HG03558 (cell line): ENCODE measurements around the gene OR10J1.
"Not testable (repeated sequence)": the region's sequence is repeated elsewhere in the genome, so short reads cannot be mapped to it uniquely, and the experiment has no call there.

Experiments used
- ATAC-seq: cut with Tn5 transposase; IDR thresholded peaks from one replicate; pipeline ENCODE4 v1.9.1; 2021; ENCODE audit warnings: moderate number of reproducible peaks; ENCODE audit not compliant: unreplicated experiment; ENCODE audit errors: extremely low read depth

OR10J1 gene

GRCh38 chr1:159439422-159439821 is at the start of gene OR10J1:
Gene OR10J1 (plus strand): TSS chr1:159439722. CDS start chr1:159439792, 70 bp downstream.
- ATAC-seq: no peak

- ATAC-seq: no peak
These were observed 32.7 kb upstream of the OR10J1 start for GRCh38 chr1:159406821-159407220.

- ATAC-seq: no peak
These were observed 30.6 kb upstream of the OR10J1 start for GRCh38 chr1:159408862-159409400.

GRCh38 chr1:159421821-159422220 is 17.7 kb upstream of the OR10J1 start:
- ATAC-seq: no peak

- no peak for ATAC-seq
These were observed 11.0 kb upstream of the OR10J1 start for GRCh38 chr1:159428536-159428935.

- ATAC-seq: no peak
These were observed 10.3 kb upstream of the OR10J1 start for GRCh38 chr1:159429074-159429861.

- ATAC-seq: no peak
These were observed 8.5 kb upstream of the OR10J1 start for GRCh38 chr1:159430985-159431384.

GRCh38 chr1:159431904-159432303 is 7.6 kb upstream of the OR10J1 start, which contains the start of gene OR10J4:
Gene OR10J4 (plus strand): TSS chr1:159432204.
- no peak for ATAC-seq

GRCh38 chr1:159436469-159436868 is 3.1 kb upstream of the OR10J1 start:
- no peak for ATAC-seq

GRCh38 chr1:159441360-159441759 is 1.8 kb downstream of the OR10J1 start:
- ATAC-seq: no peak

GRCh38 chr1:159442428-159442827 is 2.9 kb downstream of the OR10J1 start:
- ATAC-seq: no peak

GRCh38 chr1:159443066-159443750 is 3.7 kb downstream of the OR10J1 start:
- no peak for ATAC-seq

GRCh38 chr1:159444511-159444910 is 5.0 kb downstream of the OR10J1 start:
- no peak for ATAC-seq

GRCh38 chr1:159448181-159448580 is 8.7 kb downstream of the OR10J1 start:
- no peak for ATAC-seq

GRCh38 chr1:159449605-159450004 is 10.1 kb downstream of the OR10J1 start:
- ATAC-seq: not testable (repeated sequence)

GRCh38 chr1:159459551-159459950 is 20.0 kb downstream of the OR10J1 start:
- no peak for ATAC-seq

- ATAC-seq: no peak
These were observed 25.7 kb downstream of the OR10J1 start for GRCh38 chr1:159465191-159465603.

GRCh38 chr1:159468321-159468720 is 28.8 kb downstream of the OR10J1 start:
- no peak for ATAC-seq

- ATAC-seq: no peak
These were observed 30.5 kb downstream of the OR10J1 start for GRCh38 chr1:159469921-159470533.

GRCh38 chr1:159473335-159473734 is 33.8 kb downstream of the OR10J1 start:
- ATAC-seq: no peak

- ATAC-seq: no peak
These were observed 35.4 kb downstream of the OR10J1 start for GRCh38 chr1:159474926-159475325.
